AG04449 (cell line): Measurements from ENCODE around the gene AKAP6.
A peak's percentile ranks its signal among the peaks of the same experiment; 100 is the strongest.

Experiments
- CTCF ChIA-PET: fragments of 350-600 bp; formaldehyde crosslinking; extraction: SDS; loops from one replicate; lab custom pipeline; 2021; ENCODE audit warnings: antibody characterized with exemption; lab: Yijun Ruan, JAX
- POLR2A ChIA-PET: fragments of 400-600, 350-600 bp; formaldehyde crosslinking; extraction: SDS; loops from one replicate; lab custom pipeline; 2020; ENCODE audit warnings: antibody characterized with exemption, inconsistent platforms; lab: Yijun Ruan, JAX
- DNase-seq: peaks from one replicate; pipeline ENCODE4 v3.0.0-alpha.2; 2010; ENCODE audit warnings: low read depth, low spot score
- H3K4me3 ChIP-seq: 2 replicates; pipeline ENCODE4 v1.5.1; 2011; ENCODE audit warnings: low read depth, mild to moderate bottlenecking, control low read depth, low read length
- CTCF ChIP-seq: IDR thresholded peaks from one replicate; pipeline ENCODE4 v1.5.1; 2011; ENCODE audit warnings: mild to moderate bottlenecking, moderate library complexity, low read length, control low read depth, inconsistent platforms; ENCODE audit not compliant: insufficient read depth; ENCODE audit errors: missing control alignments

The AKAP6 gene

DNA sequence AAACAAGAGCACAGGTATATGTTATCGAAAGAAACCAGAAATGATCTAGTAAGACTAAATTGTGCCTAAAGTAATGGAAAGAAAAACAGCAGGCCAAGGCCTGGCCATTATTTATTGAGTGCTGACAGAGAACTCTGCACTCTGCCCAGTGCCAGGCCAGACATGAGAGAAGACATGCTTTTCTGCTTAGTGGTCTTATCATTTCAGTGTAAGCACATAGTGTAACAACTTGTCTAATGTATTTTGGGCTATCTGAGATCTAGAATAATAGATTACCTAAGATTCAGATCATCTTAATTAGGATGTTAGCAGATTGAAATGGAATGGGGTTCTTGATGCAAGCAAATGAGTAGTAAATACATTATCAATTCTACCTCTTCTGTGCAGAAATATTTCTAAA is 278.3 kb downstream of the AKAP6 start:
- TF ChIP-seq CTCF: no peak
- no peak overlapping the region for H3K4me3 ChIP-seq
- ChIA-PET CTCF (interaction anchor here (1.0 kb wide), 1 partner anchor 10 kb away, joined by 3 read pairs; no protein-coding TSS in a partner anchor), POLR2A (no interaction called here)
- no peak for DNase-seq

GRCh38 chr14:32608857-32609256 is 279.8 kb downstream of the AKAP6 start:
- CTCF ChIA-PET: no interaction called here
- H3K4me3 ChIP-seq: no peak overlapping the region
- no peak for TF ChIP-seq CTCF
- no peak for DNase-seq
- POLR2A ChIA-PET: interaction anchor here (1.4 kb wide), 1 partner anchor 16 kb away, joined by 3 read pairs; no protein-coding TSS in a partner anchor

- DNase-seq: no peak
- no peak overlapping the region for H3K4me3 ChIP-seq
- POLR2A ChIA-PET: interaction anchor here (1.4 kb wide), 1 partner anchor 16 kb away, joined by 3 read pairs; no protein-coding TSS in a partner anchor
- CTCF ChIA-PET: no interaction called here
- TF ChIP-seq CTCF: no peak
Measured at GRCh38 chr14:32609388-32609787, 280.3 kb downstream of the AKAP6 start.

- POLR2A ChIA-PET: interaction anchor here (1.5 kb wide), 1 partner anchor 18 kb away, joined by 5 read pairs; no protein-coding TSS in a partner anchor
- H3K4me3 ChIP-seq: no peak overlapping the region
- CTCF ChIA-PET: interaction anchor here (0.9 kb wide), 2 partner anchors 10 to 69 kb away, joined by 4 read pairs; no protein-coding TSS in a partner anchor
- no peak for TF ChIP-seq CTCF
- DNase-seq: peak; percentile 63
Measured at GRCh38 chr14:32611752-32612151, 282.7 kb downstream of the AKAP6 start.

DNA sequence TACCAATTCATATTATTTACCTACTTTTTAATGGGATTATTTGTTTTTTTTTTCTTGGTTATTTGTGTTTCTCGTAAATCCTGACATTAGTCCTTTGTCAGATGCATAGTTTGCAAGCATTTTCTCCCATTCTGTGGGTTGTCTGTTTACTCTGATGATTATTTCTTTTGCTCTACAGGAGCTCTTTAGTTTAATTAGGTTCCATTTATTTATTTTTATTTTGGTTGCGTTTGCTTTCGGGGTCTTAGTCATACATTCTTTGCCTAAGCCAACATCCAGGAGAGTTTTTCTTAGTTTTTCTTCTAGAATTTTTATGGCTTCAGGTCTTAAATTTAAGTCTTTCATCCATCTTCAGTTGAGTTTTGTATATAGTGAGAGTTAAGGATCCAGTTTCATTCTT is 289.9 kb downstream of the AKAP6 start:
- TF ChIP-seq CTCF: no peak
- ChIA-PET CTCF (no interaction called here), POLR2A (no interaction called here)
- no peak for DNase-seq
- no peak overlapping the region for H3K4me3 ChIP-seq

- CTCF ChIA-PET: no interaction called here
- no peak for TF ChIP-seq CTCF
- H3K4me3 ChIP-seq: no peak overlapping the region
- POLR2A ChIA-PET: no interaction called here
- no peak for DNase-seq
Measured at GRCh38 chr14:32620303-32620702, 291.2 kb downstream of the AKAP6 start.
